Thoracic aorta (tissue), 2 donors: ENCODE measurements around the gene KRTAP10-5. TPM values are rescaled to one million over a fixed set of nuclear protein-coding genes. Genes with fewer than 3 reads are reported as not detected.
"Not testable (repeated sequence)": the region's sequence is repeated elsewhere in the genome, so short reads cannot be mapped to it uniquely, and the experiment has no call there.

Experiments used
- ATAC-seq: fragments of 150-250 bp; one replicate; pipeline ENCODE4 v1.8.0; 2017; ENCODE audit warnings: low read depth; ENCODE audit not compliant: insufficient number of reproducible peaks, low FRiP score
- DNase-seq: peaks from one replicate; pipeline ENCODE4 v3.0.0-alpha.2; 2020; ENCODE audit warnings: low spot score
- H3K27ac ChIP-seq, 2 donors: fragments of 200-600 bp; sonication (generic); 1 replicate in 1 of 2; 2 replicates in 1 of 2; pipeline ENCODE4 v1.5.1; 2016; ENCODE audit warnings: mild to moderate bottlenecking in 2 of 2, moderate library complexity in 2 of 2
- H3K27me3 ChIP-seq: fragments of 200-600 bp; sonication (generic); replicated peaks from 2 replicates; pipeline ENCODE4 v1.6.0; 2016; ENCODE audit warnings: mild to moderate bottlenecking; ENCODE audit not compliant: insufficient read depth
- H3K36me3 ChIP-seq: fragments of 200-600 bp; sonication (generic); one replicate; pipeline ENCODE4 v1.5.1; 2016
- H3K4me1 ChIP-seq, 2 donors: fragments of 200-600 bp; sonication (generic); 1 replicate in 1 of 2; 2 replicates in 1 of 2; pipeline versions ENCODE4 v1.5.1 to v1.6.0; 2016; ENCODE audit warnings: low read depth in 2 of 2, mild to moderate bottlenecking in 1 of 2; ENCODE audit not compliant: control insufficient read depth in 1 of 2
- H3K4me3 ChIP-seq: fragments of 200-600 bp; sonication (generic); 2 replicates; pipeline ENCODE4 v1.5.1; 2016; ENCODE audit warnings: mild to moderate bottlenecking
- H3K9me3 ChIP-seq: fragments of 200-600 bp; sonication (generic); 2 replicates; pipeline ENCODE4 v1.5.1; 2016
- CTCF ChIP-seq: fragments of 200-600 bp; sonication (generic); IDR thresholded peaks from one replicate; pipeline ENCODE4 v1.5.1; 2019; ENCODE audit warnings: antibody characterized with exemption
- total RNA-seq, 2 donors: library from RNA; depleted of rRNA; stranded (reverse); fragments of >200 nt; gene quantifications; one replicate each; pipeline versions ENCODE4 v1.1.0 to v1.2.3, GENCODE V29; 2016

The KRTAP10-5 gene
- total RNA-seq, 2 donors from 2014 or later, result not detected

- no peaks in the 10 kb centered on the region for H3K4me1 ChIP-seq
- no peak overlapping the region for H3K4me3 ChIP-seq
- no peak for TF ChIP-seq CTCF
- no peaks in the 10 kb centered on the region for H3K36me3 ChIP-seq
- H3K27ac ChIP-seq, result no peak overlapping the region
- ATAC-seq, result no peak
- H3K9me3 ChIP-seq, result peaks cover 5% of the 10 kb centered on the region
- H3K27me3 ChIP-seq, result no peaks in the 10 kb centered on the region
- DNase-seq, result no peak
Measured at GRCh38 chr21:44564886-44565598, 15.4 kb downstream of the KRTAP10-5 start.

GRCh38 chr21:44564099-44564498 is 16.3 kb downstream of the KRTAP10-5 start:
- no peaks in the 10 kb centered on the region for H3K4me1 ChIP-seq
- no peak overlapping the region for H3K27ac ChIP-seq
- no peak overlapping the region for H3K4me3 ChIP-seq
- no peaks in the 10 kb centered on the region for H3K27me3 ChIP-seq
- H3K9me3 ChIP-seq, result peaks cover 5% of the 10 kb centered on the region
- H3K36me3 ChIP-seq, result no peaks in the 10 kb centered on the region
- no peak for ATAC-seq
- DNase-seq, result no peak
- TF ChIP-seq CTCF, result no peak

- H3K9me3 ChIP-seq, result peaks cover 5% of the 10 kb centered on the region
- no peak for TF ChIP-seq CTCF
- H3K4me3 ChIP-seq, result no peak within 1 kb of the TSS
- H3K27ac ChIP-seq, result no peak within 1 kb of the TSS
- DNase-seq (no peak), ATAC-seq (no peak)
- H3K4me1 ChIP-seq, result no peaks in the 10 kb centered on the region
- H3K36me3 ChIP-seq, result no peaks in the 10 kb centered on the region
- H3K27me3 ChIP-seq, result no peaks in the 10 kb centered on the region
Measured at GRCh38 chr21:44558695-44559094, 21.7 kb downstream of the KRTAP10-5 start, which contains the start of gene KRTAP10-3. TSS of gene KRTAP10-3 (minus strand) at chr21:44558795. CDS start at chr21:44558715, 80 bp downstream.

GRCh38 chr21:44558329-44558675 is 22.1 kb downstream of the KRTAP10-5 start:
- H3K4me3 ChIP-seq, H3K4me1 ChIP-seq, H3K36me3 ChIP-seq, H3K9me3 ChIP-seq, H3K27me3 ChIP-seq, ATAC-seq, H3K27ac ChIP-seq, DNase-seq: not testable (repeated sequence)

- no peak for TF ChIP-seq CTCF
- DNase-seq (no peak), ATAC-seq (no peak)
- Histone ChIP-seq H3K4me1 (no peaks in the 10 kb centered on the region), H3K4me3 (no peak overlapping the region), H3K27me3 (no peaks in the 10 kb centered on the region), H3K36me3 (no peaks in the 10 kb centered on the region), H3K9me3 (peaks cover 4% of the 10 kb centered on the region), H3K27ac (no peak overlapping the region)
Measured at GRCh38 chr21:44557491-44558328, 22.7 kb downstream of the KRTAP10-5 start.
